Osteoblast (primary cell): ENCODE data around the gene PRKAR2B. TPM values are rescaled to one million over a fixed set of nuclear protein-coding genes. Genes with fewer than 3 reads are reported as not detected.

Experiments
- DNase-seq: peaks from one replicate; pipeline ENCODE4 v3.0.0; 2011; ENCODE audit warnings: low spot score, mixed read lengths; ENCODE audit not compliant: insufficient read length; ENCODE audit errors: missing footprints
- H2AFZ ChIP-seq: 2 replicates; pipeline ENCODE4 v1.6.0; 2011; ENCODE audit warnings: mild to moderate bottlenecking, low read length
- H3K27ac ChIP-seq: 2 replicates; pipeline ENCODE4 v1.5.1; 2011; ENCODE audit warnings: mild to moderate bottlenecking, low read depth, low read length, moderate library complexity
- H3K27me3 ChIP-seq: 2 replicates; pipeline ENCODE4 v1.6.0; 2012; ENCODE audit warnings: mild to moderate bottlenecking, control low read depth, inconsistent platforms, low read length, moderate library complexity; ENCODE audit not compliant: insufficient read depth
- H3K36me3 ChIP-seq: 2 replicates; pipeline ENCODE4 v1.5.1; 2011; ENCODE audit warnings: mild to moderate bottlenecking, low read length, control low read depth, moderate library complexity; ENCODE audit not compliant: insufficient read depth
- H3K4me1 ChIP-seq: 2 replicates; pipeline ENCODE4 v1.5.1; 2011; ENCODE audit warnings: mild to moderate bottlenecking, low read length, control low read depth, moderate library complexity; ENCODE audit not compliant: insufficient read depth
- H3K4me2 ChIP-seq: 2 replicates; pipeline ENCODE4 v1.6.0; 2011; ENCODE audit warnings: mild to moderate bottlenecking, low read length; ENCODE audit not compliant: insufficient read depth
- H3K4me3 ChIP-seq: fragments of 200-600 bp; sonication (generic); 3 replicates; pipeline ENCODE4 v1.5.1; 2012; ENCODE audit warnings: mild to moderate bottlenecking, low read length, inconsistent platforms; ENCODE audit not compliant: insufficient read depth
- H3K79me2 ChIP-seq: 2 replicates; pipeline ENCODE4 v1.6.0; 2012; ENCODE audit warnings: mild to moderate bottlenecking, low read length, control low read depth, inconsistent platforms; ENCODE audit not compliant: insufficient read depth
- H3K9me3 ChIP-seq: 2 replicates; pipeline ENCODE4 v1.5.1; 2011; ENCODE audit warnings: low read depth, low read length, control low read depth
- H4K20me1 ChIP-seq: 2 replicates; pipeline ENCODE4 v1.6.0; 2012; ENCODE audit warnings: mild to moderate bottlenecking, low read length, control low read depth; ENCODE audit not compliant: insufficient read depth
- CTCF ChIP-seq: IDR thresholded peaks from 2 replicates; pipeline ENCODE4 v1.5.1; 2011; ENCODE audit warnings: mild to moderate bottlenecking, low read depth, low read length, moderate library complexity; ENCODE audit errors: extremely low read depth
- total RNA-seq: library from RNA; depleted of rRNA; stranded (reverse); fragments of >200 nt; gene quantifications from 2 replicates; pipeline ENCODE4 v1.2.3, GENCODE V29; 2012

The PRKAR2B gene
- total RNA-seq, 1 donor, result 2.5 TPM

GRCh38 chr7:107070710-107071109 is 26.2 kb downstream of the PRKAR2B start:
- TF ChIP-seq CTCF, result no peak
- H3K27me3 ChIP-seq, result no peaks in the 10 kb centered on the region
- no peak for DNase-seq
- no peaks in the 10 kb centered on the region for H3K9me3 ChIP-seq
- H4K20me1 ChIP-seq, result no peaks in the 10 kb centered on the region
- no peak overlapping the region for H3K27ac ChIP-seq
- no peaks in the 10 kb centered on the region for H3K36me3 ChIP-seq
- H3K4me1 ChIP-seq, result no peaks in the 10 kb centered on the region
- H3K79me2 ChIP-seq, result no peaks in the 10 kb centered on the region
- H3K4me3 ChIP-seq, result no peak overlapping the region
- H3K4me2 ChIP-seq, result no peak overlapping the region
- H2AFZ ChIP-seq, result no peak overlapping the region

GRCh38 chr7:107071129-107071528 is 26.6 kb downstream of the PRKAR2B start:
- DNase-seq, result no peak
- Histone ChIP-seq H4K20me1 (no peaks in the 10 kb centered on the region), H3K27me3 (peaks cover 2% of the 10 kb centered on the region), H3K4me1 (no peaks in the 10 kb centered on the region), H2AFZ (no peak overlapping the region), H3K4me2 (no peak overlapping the region), H3K9me3 (no peaks in the 10 kb centered on the region), H3K27ac (no peak overlapping the region), H3K79me2 (no peaks in the 10 kb centered on the region), H3K4me3 (no peak overlapping the region), H3K36me3 (no peaks in the 10 kb centered on the region)
- TF ChIP-seq CTCF, result no peak

- DNase-seq, result no peak
- Histone ChIP-seq H3K4me2 (no peak overlapping the region), H4K20me1 (no peaks in the 10 kb centered on the region), H3K9me3 (no peaks in the 10 kb centered on the region), H3K27ac (no peak overlapping the region), H2AFZ (no peak overlapping the region), H3K4me1 (no peaks in the 10 kb centered on the region), H3K79me2 (no peaks in the 10 kb centered on the region), H3K4me3 (no peak overlapping the region), H3K36me3 (no peaks in the 10 kb centered on the region), H3K27me3 (peaks cover 2% of the 10 kb centered on the region)
- no peak for TF ChIP-seq CTCF
Measured at GRCh38 chr7:107072133-107072532, 27.6 kb downstream of the PRKAR2B start.

- H3K27me3 ChIP-seq, result peaks cover 2% of the 10 kb centered on the region
- H3K4me3 ChIP-seq, result no peak overlapping the region
- no peak overlapping the region for H2AFZ ChIP-seq
- no peaks in the 10 kb centered on the region for H3K79me2 ChIP-seq
- no peak for DNase-seq
- H3K4me2 ChIP-seq, result no peak overlapping the region
- no peak for TF ChIP-seq CTCF
- H3K4me1 ChIP-seq, result no peaks in the 10 kb centered on the region
- no peaks in the 10 kb centered on the region for H3K36me3 ChIP-seq
- H3K27ac ChIP-seq, result no peak overlapping the region
- H4K20me1 ChIP-seq, result no peaks in the 10 kb centered on the region
- no peaks in the 10 kb centered on the region for H3K9me3 ChIP-seq
Measured at GRCh38 chr7:107075863-107076574, 31.5 kb downstream of the PRKAR2B start.
